IPS-NIHi11 (cell line): ENCODE data around the gene POGLUT3.

ENCODE experiments used
- DNase-seq: peaks from one replicate; pipeline ENCODE4 v3.0.0; 2012; ENCODE audit warnings: mixed read lengths, low spot score

The POGLUT3 gene, protein sequence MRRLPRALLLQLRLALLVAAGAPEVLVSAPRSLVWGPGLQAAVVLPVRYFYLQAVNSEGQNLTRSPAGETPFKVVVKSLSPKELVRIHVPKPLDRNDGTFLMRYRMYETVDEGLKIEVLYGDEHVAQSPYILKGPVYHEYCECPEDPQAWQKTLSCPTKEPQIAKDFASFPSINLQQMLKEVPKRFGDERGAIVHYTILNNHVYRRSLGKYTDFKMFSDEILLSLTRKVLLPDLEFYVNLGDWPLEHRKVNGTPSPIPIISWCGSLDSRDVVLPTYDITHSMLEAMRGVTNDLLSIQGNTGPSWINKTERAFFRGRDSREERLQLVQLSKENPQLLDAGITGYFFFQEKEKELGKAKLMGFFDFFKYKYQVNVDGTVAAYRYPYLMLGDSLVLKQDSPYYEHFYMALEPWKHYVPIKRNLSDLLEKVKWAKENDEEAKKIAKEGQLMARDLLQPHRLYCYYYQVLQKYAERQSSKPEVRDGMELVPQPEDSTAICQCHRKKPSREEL

DNA sequence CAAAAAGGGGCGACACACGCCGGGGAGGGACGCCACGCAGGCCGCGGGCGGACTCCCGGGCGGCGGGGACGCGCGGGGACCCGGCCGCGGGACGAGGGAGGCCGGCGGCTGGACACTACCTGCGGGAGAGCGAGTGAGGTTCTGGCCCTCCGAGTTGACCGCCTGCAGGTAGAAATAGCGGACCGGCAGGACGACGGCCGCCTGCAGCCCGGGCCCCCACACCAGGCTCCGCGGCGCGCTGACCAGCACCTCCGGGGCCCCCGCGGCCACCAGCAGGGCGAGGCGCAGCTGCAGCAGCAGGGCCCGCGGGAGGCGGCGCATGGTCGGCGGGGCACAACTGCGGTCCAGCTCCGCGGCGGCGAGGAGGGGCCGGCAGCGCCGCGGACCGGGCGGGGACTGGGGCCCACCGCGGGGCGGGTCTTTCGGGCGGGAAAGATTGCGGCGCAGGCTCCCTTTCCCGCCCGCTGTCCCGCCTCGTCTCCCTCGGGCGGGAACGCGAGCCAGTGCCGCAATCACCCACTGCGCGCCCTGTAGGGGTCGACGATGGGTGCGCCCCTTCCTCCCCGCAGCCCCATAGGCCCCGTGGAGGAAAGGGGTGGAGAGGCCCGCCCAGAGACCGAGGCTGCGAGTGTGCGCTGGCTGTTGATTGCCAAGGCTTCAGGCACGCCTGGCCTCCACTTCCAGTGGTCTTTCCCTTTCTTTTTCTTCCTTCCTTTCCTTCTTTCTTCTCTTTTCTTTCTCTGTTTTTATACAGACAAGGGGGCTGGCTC lies at the start of gene POGLUT3:
Gene POGLUT3, minus strand, starts transcription at position 339 of the 770 bp plus-strand sequence. Its CDS starts 18 bp downstream, at position 321.
- DNase-seq: peak; percentile 85

DNA sequence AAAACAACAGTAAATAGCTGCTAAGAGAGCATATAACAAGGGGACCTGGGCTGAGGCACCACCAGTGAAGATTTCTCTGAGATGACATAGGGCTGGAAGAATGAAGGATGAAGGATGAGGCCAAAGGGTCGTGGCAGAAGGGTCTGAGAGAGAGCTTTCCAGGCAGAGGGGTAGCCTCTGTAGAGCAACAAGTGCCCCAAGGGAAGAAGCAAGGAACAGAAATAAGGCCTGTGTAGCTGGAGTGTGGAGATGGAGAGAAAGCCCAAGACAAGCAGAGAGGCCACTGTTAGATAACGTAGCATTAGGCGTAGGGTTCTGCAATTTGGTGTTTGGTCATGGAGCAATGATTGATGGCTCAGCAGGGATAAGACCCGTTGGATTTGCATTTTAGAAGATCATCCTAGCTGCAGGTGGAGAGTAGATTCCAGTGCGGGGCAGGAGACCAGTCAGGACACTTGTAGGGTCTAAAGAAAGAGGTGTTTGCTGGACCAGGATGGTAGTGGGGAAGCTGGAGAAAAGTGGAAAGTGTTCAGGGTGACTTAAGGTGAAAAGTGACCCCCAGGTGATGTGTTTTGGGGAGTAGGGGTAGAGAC lies 47.8 kb upstream of the POGLUT3 start:
- no peak for DNase-seq

DNA sequence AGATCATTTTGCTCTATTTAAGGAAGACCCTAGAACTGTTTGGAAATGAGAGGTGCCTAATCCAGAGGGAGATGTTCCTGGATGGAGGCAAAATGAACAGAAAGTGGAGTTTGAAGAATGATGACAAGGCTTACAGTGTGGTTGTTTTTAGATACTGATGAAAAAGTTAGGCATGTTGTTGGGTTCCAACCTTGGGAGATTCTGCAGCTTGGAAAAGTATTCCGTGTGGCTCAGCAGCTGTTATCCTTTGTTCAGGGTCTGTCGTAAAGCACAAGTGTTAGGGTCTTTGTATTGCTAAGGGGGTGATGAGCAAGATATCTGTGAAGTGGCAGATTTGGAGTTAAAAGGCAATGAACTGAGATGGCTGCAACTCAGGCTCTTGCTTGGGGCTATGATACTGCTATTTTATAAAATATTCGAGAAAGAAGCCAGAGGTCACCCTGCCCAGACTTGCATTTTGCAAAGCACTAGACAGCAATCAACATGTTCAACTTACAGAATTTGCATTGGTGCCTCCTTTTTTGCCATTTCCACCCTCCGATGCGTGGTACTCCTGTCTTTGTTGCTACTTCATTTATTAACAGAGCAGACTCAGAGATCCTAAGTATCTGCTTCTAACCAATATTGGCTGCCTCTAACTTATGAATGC lies 45.3 kb upstream of the POGLUT3 start:
- no peak for DNase-seq

DNA sequence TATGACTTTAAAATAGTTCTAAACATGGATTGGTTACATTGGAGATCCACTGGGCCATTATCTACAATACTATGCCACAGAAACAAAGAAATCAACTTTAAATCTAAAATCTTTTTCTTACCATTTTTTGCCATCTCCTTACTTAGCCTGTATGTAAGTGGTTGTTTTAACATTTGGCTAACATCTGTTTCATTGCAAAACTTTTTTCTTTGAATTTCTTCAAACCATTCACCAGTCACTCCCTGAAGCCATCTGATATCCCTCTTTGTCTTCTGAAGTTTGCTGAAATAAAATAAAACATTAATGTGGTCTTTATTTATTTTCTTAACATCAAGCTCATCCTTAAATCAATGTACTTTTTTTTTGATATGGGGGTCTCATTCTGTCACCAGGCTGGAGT lies 43.3 kb upstream of the POGLUT3 start:
- DNase-seq: no peak

DNA sequence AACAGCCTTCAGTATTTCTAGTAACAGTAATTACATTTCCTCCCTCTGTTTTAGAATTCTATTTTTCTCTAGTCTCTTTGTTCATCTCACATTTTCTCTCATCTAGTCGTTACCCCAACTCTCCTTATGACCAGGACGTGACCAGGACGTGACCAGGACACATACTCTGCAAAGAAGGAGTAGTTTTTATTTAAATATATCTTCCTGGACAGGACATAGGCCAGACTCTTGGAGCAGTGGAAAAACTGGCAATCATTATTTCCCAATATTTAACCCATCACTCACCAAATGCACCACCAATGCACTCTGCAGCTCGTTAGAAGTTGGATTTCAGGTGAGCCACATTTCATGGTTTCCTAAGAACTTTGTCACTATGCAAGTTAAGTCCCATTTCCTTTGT lies 40.3 kb upstream of the POGLUT3 start:
- DNase-seq: no peak

DNA sequence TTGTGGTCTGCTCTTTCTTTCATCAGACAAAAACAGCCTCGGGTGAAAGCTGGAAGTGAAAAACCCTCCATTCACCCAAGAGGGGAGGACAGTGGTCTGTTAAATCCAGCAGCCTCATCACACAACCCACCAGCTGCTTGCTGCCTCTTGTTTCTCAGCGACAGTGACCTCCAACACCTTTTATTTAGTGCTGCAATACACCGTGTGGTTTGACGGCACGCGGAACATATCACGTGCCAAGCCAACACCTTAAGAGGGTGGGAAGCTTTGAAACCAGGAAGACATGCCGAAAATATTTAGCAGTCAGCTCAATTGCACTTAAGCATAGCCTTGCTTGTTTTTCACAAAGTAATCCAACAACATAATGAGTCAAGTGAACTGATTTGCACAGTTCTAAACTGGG lies 39.8 kb upstream of the POGLUT3 start:
- no peak for DNase-seq

DNA sequence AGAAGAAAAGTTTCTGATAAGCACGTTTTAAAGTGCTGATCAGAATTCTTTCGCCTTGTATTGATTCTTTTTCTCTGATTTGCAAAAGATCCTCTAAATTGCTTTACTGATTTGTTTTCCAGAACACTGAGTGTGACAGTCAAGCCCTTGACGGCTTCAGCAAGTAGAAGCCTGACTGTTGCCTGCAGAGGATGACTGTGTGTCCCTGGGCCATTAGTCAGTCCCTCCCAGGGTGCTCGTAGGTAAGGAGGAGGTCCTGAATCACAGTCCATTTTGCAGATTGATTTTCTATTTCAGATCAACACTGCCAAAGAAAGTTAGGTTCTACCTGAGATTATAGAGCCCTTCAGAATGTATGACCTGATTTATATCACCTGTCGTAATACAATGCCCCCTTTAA lies 38.6 kb upstream of the POGLUT3 start:
- no peak for DNase-seq

DNA sequence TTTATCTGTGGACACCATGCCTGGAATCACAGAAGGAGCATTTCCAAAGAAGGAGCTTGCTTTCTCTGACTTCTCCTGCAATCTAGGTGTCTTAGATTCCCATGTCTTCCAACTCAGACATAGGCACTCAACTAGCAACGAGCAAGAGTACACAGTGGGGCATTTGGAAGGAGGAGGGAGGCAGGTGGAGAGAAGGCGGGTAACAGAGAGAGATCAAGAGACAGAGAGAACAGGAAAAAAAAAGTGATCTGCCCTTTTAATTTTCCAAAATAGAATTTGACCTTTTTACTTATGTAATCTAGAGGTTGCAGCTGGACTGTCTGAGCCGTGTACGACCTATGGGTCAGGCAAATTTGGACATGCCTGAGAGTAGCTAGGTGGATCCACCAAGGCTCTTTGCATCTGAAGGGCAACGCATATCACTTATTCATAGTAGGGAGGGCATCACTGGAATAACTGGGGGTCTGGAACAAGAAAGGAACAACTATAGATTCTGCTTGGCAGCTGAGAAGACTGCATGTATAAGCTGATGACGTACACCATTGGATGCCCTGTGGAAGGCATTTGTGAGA lies 37.3 kb upstream of the POGLUT3 start:
- DNase-seq: no peak

DNA sequence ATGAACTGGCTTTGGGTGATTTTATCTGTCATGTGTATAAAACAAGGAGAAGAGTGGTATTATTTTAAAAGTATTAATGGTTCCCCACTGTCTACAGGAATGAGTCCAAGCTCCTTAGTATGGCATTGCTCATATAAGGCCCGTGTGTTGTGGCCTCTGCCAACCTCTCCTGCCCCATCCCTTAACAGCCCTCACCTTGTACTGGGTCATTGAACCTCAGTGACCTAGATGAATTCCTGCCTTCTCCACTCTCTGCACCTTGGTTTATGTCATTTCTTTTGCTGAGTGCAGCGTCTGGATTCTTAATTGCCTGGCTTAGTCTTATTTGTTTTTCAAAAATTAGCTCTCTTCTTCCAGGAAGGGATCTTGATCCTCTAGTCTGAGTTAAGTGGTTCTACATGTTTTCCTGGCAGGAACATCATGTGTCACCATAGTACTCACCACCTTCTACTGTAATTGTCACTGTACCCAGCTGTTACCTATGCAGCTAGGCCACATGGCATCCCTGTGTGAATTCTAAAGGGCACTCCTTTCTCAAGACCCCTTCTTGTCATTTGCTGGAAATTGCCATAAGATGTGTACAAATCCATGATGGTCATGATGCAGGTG lies 36.2 kb upstream of the POGLUT3 start:
- no peak for DNase-seq

DNA sequence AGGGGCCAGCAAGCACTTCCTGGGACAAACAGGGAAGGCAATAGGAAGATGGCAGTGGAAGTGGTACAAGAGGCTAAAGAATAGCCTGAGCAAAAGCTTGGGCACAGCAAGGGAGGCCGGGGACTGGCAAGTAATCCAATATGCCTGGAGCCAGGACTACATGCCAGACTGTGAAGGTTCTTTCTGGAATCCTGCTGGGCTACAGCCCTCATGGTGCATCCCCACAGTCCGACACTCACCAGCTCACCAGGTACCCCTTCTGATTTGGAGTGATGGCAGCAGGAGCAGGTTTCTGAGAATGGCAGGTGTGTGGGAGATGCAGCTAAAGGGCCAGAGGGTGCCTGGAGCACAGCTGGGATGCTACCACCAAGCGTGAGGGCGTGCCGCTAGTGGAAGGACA lies 32.2 kb upstream of the POGLUT3 start:
- no peak for DNase-seq

DNA sequence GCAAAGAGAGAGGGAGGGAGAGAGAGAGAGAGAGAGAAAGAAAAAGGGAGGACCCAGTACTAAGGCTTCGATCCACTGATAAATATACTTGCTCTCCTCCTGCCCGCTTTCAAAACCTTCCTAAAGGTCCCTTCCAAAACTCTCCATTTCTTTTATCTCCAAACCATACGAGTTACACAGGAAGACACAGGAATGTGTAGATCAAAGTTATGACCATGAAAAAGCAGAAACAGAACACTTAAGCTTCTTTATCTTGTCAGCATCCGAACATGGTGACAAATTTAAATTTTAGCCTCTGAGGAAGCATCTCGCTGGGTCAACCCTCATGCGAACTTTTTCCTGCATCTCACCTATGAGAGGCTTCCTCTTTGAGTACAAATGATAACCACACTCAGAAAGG lies 29.2 kb upstream of the POGLUT3 start:
- no peak for DNase-seq

DNA sequence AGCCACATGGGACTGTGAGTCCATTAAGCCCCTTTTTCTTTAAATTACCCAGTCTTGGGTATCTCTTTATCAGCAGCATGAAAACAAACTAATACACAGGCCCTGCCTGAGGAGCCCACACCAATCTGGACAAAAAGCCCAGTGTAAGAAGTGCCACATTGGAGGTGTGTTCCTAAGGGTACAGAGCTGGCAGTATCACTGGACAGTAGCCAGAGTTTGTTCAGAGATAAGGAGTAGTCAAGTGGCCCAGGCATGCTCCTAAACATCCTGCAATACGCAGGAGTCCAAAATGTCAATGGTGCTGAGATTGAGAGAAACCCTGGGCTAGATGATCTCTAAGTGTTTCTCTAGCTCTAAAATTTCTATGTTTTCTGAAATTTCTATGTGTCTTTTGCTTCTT lies 27.0 kb upstream of the POGLUT3 start:
- DNase-seq: no peak

DNA sequence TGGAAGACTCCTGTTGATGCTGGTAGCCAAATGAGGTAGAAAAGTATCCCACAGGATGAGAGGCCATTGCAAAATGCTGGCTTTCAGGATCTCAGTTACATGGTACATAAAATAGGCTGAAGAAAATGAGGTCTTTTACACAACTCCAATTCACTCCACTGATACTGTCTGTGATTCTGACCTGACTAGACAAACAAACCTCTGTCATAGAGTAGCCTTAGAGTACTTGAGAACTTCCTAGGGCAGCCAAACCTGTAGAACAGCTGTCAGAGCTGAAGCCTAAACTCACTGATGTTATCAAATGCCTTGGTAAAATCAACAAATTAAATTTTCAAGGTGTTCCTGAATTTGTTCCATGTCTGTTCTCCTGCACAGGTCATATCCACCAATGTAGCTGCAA lies 26.2 kb upstream of the POGLUT3 start:
- no peak for DNase-seq

DNA sequence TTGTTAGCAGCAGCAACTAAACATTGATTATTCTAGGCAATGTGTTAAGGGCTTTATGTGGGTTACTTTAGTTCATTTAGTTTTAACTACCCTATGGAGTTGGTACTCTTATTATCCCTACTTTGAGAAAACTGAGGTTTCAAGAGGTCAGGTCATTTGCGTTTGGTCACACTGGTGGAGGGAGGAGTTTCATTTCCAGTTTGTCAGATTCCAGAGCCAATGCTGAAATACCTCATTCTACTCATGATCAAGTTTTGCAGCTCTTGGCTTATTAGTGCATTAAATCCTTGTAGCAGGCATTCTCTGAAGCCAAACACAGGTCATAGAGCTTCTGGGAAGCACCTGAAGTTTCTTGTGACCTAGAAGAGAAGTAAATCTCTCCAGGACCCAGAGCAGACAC lies 24.1 kb upstream of the POGLUT3 start:
- DNase-seq: no peak

DNA sequence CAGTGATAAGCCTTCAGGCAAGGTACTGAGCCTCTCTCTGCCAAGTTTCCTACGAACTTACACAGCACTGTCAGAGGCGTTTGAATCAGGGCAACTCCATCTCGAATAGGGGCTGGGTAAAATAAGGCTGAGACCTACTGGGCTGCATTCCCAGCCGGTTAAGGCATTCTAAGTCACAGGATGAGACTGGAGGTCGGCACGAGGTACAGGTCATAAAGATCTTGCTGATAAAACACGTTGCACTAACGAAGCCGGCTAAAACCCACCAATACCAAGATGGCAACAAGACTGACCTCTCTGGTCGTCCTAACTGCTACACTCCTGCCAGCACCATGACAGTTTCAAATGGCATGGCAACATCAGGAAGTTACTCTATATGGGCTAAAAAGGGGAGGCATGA lies 20.4 kb upstream of the POGLUT3 start:
- DNase-seq: no peak

DNA sequence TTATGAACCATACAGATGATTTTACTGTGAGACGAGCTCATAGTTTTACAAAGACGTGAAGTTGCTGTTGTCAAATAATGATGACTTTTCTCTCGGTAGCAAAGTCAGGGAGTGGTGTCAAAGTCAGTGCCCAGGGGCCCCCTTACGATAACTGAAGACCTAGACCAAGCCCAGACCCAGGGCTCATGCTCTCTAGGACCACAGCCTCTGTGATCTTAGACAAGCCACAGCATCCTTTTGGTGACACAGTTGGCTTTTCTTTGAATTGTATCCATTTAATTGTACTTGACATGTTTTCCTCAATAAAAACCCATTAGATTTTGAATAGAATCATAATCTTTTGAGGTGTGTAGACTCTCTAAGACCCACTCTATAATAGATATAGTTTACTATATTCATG lies 17.9 kb upstream of the POGLUT3 start:
- no peak for DNase-seq

DNA sequence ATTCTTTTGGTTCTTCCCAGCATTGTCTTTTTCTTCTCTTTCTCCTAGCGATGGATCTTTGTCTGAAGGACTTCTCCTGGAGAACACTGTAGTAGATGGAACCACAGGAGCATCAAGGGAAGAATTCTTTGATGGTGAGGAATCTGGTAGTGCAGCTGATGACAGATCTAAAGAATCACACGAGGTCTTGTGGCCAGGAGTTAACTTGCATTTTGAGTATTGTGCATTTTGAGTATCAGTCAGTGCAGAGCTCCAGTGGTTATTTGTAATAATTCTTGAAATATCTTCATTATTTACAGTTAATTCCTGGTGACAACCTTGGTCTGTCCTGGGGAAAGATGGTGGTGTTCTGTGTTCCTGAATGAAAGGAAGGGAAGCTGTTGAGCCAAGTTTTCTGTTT lies 14.5 kb upstream of the POGLUT3 start:
- no peak for DNase-seq

DNA sequence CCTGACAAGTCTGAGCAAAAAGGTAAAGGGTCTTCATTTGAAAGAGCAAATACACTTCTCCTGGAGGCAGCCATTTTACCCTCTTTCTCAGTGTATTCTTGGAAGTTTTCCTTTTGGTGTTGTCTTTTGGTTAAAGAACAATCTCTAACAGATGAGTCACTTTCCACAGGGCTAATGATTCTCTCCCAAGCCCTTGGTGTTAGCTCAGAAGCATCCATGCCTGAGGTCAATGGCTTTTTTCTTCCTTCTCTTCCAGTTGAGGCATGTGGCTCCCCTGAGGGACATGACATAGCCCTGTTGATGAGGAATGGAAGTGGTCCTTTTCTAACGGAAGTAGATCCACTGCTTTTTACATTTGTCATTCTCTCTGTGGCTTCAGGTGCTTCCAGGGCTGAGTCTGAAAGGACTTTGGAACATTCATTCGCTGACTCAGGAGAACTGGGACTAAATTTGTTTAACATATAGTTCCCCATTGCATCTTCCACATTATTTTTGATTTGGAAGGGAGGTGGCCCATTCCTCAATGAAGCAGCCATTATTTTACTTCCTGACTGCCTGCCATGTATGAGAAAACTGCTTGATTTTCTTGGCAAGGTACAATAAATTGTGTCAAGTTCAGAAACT lies 13.8 kb upstream of the POGLUT3 start:
- DNase-seq: no peak

DNA sequence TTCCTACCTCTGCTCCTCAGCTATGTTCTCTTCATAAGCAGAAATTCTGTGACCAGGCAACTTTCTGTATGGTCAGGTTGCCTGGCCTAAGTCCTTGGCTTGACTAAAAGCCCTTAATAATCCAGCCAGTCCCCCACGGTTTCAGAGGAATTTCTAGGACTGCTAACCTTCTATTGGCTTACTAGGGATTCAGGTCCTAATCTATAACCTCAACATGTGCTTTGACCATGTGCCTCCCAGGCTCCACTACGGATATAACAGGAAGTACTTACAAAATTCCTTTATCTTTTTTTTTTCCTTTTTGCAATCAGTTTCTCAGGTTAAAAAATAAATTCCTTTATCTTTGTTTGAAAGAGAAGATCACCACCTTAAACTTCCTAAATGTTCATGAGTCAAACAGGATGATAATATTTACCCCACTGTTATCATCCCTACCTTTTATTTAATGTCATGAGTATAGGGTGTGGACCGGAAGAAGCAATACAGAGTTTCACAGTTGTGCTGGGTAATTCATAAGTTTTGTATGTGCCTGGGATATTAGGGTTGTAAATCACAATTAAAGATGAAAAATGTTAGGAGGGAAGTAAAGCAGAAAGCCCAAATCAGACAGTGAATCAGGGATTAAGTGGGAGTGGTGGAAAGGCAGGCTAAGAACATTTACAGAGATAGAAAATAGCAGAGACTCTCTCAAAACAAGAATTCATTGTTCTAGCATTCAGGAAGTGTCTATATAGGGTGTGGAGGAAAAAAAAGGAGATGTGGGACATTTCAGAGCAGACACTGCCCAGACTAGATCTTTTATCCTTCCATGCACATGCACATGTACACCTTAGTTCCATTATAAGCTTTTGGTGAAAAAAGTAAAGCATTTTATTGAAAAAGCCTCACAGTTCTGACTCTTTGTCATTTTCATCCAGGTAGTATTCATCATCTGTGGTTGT lies 10.7 kb upstream of the POGLUT3 start:
- DNase-seq: no peak

DNA sequence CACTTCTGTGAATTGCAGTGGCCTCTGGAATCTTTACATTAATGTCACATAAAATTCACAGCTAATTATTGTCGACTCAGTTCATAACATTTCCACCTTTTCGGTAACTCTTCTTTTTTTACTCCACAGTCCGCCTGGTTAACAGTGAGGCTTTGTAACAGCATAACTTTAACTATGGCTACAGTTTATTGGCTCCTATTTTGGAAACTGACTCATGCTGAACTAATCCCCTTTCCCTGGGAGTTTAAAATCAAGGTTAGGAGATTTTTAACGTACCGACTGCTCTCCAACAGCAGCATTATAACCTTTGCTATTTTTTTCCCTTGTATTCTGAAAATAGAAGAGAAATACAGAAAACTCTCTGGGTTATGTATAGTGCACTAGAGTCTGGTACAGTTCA lies 3.2 kb upstream of the POGLUT3 start:
- DNase-seq: no peak
